Neutrophil (primary cell): ENCODE measurements around the gene FAM114A1.
A peak's percentile ranks its signal among the peaks of the same experiment; 100 is the strongest.

ENCODE experiments used
- H3K27ac ChIP-seq: fragments of 200-600 bp; sonication (generic); 2 replicates; pipeline ENCODE4 v1.5.1; 2016; ENCODE audit warnings: mild to moderate bottlenecking, moderate library complexity
- H3K27me3 ChIP-seq: fragments of 200-600 bp; sonication (generic); 2 replicates; pipeline ENCODE4 v1.6.0; 2016; ENCODE audit warnings: mild to moderate bottlenecking
- H3K36me3 ChIP-seq: fragments of 200-600 bp; sonication (generic); 2 replicates; pipeline ENCODE4 v1.5.1; 2017
- H3K4me1 ChIP-seq, 2 experiments: fragments of 200-600 bp in 1 of 2; sonication (generic) in 1 of 2; 1 replicate in 1 of 2; 2 replicates in 1 of 2; pipeline versions ENCODE4 v1.5.1 to v1.6.1; 2013 to 2016; ENCODE audit warnings: low read depth in 1 of 2, low read length in 1 of 2, mild to moderate bottlenecking in 1 of 2, moderate library complexity in 1 of 2; ENCODE audit not compliant: control insufficient read depth in 1 of 2, insufficient read depth in 1 of 2
- H3K4me3 ChIP-seq, 2 experiments: fragments of 200-600 bp in 1 of 2; sonication (generic) in 1 of 2; 1 replicate in 1 of 2; 2 replicates in 1 of 2; pipeline ENCODE4 v1.5.1; 2013 to 2016; ENCODE audit warnings: low read depth in 1 of 2, low read length in 1 of 2, mild to moderate bottlenecking in 1 of 2, moderate library complexity in 1 of 2
- H3K9me3 ChIP-seq: fragments of 200-600 bp; sonication (generic); 2 replicates; pipeline ENCODE4 v1.5.1; 2016
- CTCF ChIP-seq: fragments of 200-600 bp; sonication (generic); IDR thresholded peaks from 2 replicates; pipeline ENCODE4 v1.5.1; 2016; ENCODE audit warnings: antibody characterized with exemption

Gene FAM114A1

GRCh38 chr4:38920186-38920585, 52.6 kb downstream of the FAM114A1 start:
- no peaks in the 10 kb centered on the region for H3K36me3 ChIP-seq
- TF ChIP-seq CTCF = no peak
- no peaks in the 10 kb centered on the region for H3K27me3 ChIP-seq
- no peaks in the 10 kb centered on the region for H3K9me3 ChIP-seq
- H3K4me1 ChIP-seq = peaks cover 19 to 31% of the 10 kb centered on the region in 2 experiments
- H3K27ac ChIP-seq = no peak overlapping the region
- H3K4me3 ChIP-seq = no peak overlapping the region

DNA sequence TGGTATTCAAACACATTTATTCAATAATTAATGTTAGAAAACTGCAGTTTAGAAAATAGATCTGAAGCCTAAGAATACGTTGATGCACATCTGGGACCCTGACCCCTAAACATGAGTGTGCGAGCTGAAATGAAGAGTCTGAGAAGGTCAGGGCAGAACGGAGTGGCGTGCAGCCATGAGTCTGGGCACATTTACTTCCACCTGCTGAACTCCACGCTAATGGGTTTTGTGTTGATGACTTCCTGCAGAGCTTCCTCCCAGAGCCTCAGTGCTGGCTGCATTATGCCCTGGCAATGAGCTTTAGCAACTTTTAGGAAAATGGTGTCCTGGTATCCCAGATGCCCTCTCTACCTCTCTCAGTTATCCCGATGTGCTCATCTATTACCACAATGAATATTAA, 53.1 kb downstream of the FAM114A1 start:
- Histone ChIP-seq H3K4me3 (no peak overlapping the region), H3K27ac (peak overlapping the region; percentile 9), H3K9me3 (no peaks in the 10 kb centered on the region), H3K4me1 (peaks cover 19 to 31% of the 10 kb centered on the region in 2 experiments), H3K36me3 (no peaks in the 10 kb centered on the region), H3K27me3 (no peaks in the 10 kb centered on the region)
- TF ChIP-seq CTCF = no peak

DNA sequence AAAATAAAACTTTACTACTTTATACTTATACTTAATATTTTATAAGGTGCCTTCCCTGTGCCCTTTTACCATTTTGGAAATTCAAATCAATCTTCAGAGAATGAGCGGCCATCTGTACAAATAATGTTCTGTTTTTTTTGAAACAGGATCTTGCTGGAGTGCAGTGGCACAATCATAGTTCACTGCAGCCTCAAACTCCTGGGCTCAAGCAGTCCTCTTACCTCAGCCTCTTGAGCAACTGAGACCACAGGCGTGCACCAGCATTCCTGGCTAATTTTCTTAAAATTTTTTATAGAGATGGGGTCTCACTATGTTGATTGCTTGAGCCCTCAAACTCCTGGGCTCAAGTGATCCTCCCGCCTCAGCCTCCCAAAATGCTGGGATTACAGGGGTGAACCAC, 53.5 kb downstream of the FAM114A1 start:
- Histone ChIP-seq H3K36me3 (no peaks in the 10 kb centered on the region), H3K9me3 (no peaks in the 10 kb centered on the region), H3K4me1 (peaks cover 19 to 31% of the 10 kb centered on the region in 2 experiments), H3K27me3 (no peaks in the 10 kb centered on the region), H3K4me3 (no peak overlapping the region), H3K27ac (peak overlapping the region; percentile 9)
- TF ChIP-seq CTCF = no peak

GRCh38 chr4:38923746-38924145, 56.1 kb downstream of the FAM114A1 start:
- Histone ChIP-seq H3K9me3 (no peaks in the 10 kb centered on the region), H3K27ac (no peak overlapping the region), H3K36me3 (no peaks in the 10 kb centered on the region), H3K27me3 (no peaks in the 10 kb centered on the region), H3K4me3 (no peak overlapping the region), H3K4me1 (peaks cover 19 to 31% of the 10 kb centered on the region in 2 experiments)
- TF ChIP-seq CTCF = no peak

DNA sequence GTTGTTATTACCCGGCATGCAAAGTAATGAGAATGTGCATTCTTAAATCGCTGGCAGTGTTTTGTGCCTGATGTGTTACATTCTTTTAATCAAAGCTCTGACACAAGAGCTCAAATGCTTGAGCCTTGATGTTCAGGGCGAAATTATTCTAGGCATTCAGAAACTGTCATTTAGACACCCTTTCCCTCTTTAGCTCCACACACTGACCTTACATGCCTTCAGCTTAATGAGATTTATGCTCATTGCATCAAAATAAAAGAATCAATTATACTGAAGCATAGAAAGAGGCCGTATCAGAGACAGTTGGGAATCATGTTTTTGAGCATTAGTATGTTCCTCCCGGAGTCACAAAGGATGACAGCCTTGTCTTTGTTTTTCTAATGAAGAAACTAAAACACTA, 56.7 kb downstream of the FAM114A1 start:
- no peak for TF ChIP-seq CTCF
- Histone ChIP-seq H3K27me3 (no peaks in the 10 kb centered on the region), H3K4me3 (no peak overlapping the region), H3K9me3 (no peaks in the 10 kb centered on the region), H3K36me3 (no peaks in the 10 kb centered on the region), H3K4me1 (peaks cover 19 to 31% of the 10 kb centered on the region in 2 experiments), H3K27ac (no peak overlapping the region)
